HL-60/S4 treated with phorbol 12-myristate 13-acetate at 8.2 ng/mL for 4 days and 3 days (cell line): ENCODE data around the gene SIGLEC14.

Experiments used
- in situ Hi-C: fragments of 300-500 bp; cut with MboI; formaldehyde crosslinking; loops from 2 replicates; pipeline ENCODE4 v1.15.0; 2022; ENCODE audit warnings: low sequenced_read_pairs

Gene SIGLEC14

DNA sequence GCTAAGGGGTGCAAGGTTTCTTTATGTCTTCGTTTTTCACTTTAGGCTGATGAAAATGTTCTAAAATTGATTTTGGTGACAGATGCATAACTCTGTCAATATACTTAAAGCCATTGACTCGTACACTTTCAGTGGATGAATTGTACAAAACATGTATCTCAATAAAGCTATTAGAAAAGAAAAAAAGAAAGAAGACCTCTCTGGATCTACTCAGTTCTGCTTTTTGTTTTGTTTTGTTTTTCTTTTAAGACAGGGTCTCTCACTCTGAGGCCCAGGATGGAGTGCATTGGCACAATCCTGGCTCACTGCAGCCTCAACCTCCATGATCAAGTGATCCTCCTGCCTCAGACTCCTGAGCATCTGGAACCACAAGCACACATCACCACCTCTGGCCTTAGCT lies 19.9 kb downstream of the SIGLEC14 start:
- in situ Hi-C loops = no loop called here

DNA sequence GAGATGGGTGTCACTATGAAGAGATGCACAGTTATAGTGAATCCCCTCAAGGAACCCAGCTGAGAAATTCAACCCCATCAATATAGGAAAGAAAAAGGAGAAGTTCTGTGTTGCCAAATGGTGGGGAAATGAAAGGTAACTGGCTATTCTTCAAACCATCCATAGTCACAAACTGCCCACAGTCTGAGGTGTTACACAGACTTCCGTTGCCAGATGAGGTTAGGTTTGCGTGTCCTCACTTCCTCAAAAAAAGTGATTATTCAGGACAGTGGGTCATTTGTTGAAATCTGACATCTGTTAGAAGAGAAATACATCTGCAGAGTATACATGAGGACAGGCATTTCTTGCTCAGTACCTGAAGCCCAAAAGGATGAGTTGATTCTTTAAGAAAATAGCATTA lies 25.4 kb downstream of the SIGLEC14 start:
- in situ Hi-C loops = no loop called here

DNA sequence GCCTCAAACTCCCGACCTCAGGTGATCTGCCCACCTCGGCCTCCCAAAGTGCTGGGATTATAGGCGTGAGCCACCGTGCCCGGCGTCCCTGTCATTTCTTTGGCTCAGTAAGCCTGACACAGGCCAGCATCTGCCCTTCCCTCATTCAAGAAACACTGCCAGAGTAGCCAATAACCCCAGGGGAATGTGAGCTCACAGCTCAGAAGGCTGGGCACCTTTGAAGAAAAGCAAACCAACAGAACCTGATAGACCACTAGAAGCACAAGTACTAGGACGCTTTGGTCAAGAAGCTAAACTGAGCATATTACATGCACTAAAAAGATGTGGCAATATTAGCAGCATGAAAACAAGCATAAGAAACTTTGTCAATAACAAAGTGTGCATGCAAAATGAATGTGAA lies 30.6 kb downstream of the SIGLEC14 start:
- in situ Hi-C loops = no loop called here

DNA sequence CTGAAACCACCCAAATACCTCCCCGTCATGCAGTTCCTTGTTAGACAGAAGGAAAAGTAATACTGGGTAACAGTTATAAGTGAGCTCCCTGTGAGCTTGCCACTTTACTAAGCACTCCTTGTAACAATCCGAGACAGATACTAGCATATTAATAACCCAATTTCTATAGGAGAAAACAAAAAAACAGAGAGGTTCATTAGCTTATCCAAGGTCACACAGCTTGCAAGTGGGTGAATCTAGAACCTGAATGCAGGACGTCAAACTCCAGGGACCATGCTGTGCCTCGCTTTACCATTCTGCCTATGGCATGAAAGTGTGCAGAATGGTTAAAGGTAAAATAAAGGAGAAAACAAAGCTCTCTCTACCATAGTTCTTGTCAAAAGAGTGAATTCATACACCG lies 31.8 kb downstream of the SIGLEC14 start:
- in situ Hi-C loops = no loop called here

DNA sequence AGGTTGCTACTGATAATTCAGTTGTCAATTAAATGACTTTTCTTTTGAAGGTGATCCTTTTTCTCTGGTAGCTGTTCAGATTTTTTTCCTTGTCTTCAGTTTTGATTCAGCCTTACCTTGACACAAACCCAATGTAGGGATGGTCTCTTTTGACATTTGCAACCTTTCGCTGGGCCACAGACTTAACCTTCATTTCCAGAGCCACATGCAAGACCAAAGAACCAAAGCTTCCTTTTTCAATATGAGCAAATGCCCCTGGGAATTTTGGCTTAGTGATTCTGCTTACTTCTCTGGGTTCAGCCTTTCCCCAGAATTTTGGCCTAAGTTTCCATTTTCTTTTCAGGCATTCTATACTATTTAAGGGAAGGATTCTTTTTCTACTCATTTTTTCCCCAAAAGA lies 36.0 kb downstream of the SIGLEC14 start:
- in situ Hi-C loops = no loop called here

DNA sequence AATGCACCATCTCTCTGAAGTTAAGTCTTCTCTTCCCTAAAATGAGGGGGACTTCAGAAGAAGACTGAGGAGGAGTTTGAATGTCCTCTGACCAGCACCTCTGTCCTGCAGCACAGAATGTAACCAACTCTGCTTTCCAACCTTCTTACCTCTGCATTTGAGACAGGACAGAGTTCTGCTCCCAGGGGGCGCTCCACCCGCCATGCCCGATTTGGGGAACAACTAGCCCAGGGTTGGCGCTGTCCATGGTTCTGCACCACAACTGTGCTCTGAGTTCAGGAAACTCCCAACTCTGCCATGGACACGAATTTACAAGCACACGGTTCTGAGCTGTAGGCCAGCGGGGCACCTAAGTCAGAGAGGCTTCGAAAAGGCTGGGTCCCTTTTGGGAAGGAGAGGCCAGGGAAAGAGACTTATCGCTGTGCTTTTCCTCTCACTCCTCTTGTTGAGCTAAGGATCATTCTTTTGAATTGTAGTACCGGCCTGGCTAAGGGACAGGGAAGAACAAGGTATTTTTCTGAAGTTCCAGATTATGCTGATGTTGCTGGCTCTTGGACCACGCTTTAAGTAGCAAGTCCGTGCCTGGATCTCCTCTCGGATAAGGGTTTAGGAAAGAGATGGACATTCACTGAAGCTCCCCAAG lies 38.6 kb downstream of the SIGLEC14 start:
- in situ Hi-C loops = no loop called here

DNA sequence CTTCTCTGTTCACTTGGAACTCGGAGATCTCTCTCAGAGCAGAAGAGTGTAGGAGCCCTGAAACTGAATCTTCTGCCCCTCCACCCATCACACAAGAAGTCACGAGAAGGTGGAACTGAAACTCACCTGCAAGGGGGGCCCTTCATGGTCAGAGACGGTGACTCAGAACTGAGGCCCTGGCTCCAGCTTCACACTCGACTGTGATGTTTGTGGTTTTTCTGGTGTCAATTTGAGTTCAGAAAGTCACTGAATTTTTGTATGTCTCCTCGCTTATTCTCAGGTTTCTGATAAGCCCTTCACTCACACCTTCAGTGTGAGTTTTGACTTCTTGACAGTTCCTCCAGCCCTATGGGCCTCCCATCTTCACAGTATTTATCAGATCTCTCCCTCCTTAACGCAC lies 39.5 kb downstream of the SIGLEC14 start:
- in situ Hi-C loops = no loop called here

DNA sequence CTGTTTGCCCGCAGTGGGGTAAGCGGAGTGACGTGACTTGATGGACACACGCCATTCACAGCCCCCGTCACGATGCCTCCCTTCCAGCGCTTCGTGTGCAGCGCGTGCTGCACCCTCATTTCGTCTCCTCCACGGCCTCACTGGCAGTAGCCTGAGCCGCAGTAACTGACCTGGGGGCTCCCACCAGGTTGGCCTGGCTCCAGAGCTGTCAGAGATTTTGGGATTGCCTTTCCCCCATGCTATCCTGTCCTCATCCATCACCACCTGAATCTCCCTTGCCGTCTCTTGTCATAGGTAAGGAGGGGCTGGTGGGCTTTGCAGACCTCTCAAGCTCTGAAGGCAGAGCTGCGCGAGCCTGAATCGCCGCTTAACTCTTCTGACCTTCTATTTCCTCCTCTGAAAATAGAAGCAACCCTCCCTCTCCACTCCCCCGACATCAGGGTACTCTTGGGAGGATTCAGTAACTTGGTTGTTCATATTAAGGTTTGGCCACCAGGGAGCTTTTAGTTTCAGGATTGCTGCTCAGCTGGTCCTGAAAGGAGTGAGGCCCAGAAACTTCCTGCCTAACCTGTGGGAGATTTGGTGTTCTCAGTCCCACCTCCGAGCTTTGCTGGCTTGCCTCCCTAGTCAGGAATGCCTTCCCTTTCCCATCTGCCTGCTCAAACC lies 44.3 kb downstream of the SIGLEC14 start:
- in situ Hi-C loops = no loop called here

DNA sequence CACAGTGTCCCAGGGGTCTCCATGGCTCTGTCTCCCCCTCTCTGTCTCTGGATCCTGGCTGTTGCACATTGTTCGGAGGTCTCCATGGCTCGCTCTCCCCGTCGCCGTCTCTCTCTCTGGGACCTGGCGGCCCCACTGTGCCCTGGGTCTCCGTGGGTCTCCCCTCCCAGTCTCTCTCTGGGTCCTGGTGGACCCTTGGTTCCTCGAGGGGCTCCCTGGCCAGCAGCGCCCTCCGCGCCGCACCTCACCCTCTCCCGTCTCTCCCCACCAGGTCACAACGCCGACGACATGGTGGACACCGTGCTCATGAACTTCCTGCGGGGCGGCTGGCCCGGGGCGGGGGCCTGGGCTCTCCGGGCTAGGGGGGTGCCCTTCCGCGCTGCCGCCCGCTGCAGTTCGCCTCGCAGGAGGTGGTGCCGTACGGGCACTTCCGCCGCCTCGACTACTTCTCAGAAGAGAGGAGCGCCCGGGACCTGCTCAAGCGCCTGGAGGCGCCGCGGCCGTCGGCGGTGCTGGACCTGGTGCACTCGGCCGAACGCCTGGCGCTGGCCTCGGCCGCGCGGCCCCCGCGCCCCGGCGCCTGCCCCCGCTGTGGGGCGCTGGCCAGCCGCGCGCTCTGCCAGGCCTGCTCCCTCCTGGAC lies 45.6 kb downstream of the SIGLEC14 start:
- in situ Hi-C loops = no loop called here

DNA sequence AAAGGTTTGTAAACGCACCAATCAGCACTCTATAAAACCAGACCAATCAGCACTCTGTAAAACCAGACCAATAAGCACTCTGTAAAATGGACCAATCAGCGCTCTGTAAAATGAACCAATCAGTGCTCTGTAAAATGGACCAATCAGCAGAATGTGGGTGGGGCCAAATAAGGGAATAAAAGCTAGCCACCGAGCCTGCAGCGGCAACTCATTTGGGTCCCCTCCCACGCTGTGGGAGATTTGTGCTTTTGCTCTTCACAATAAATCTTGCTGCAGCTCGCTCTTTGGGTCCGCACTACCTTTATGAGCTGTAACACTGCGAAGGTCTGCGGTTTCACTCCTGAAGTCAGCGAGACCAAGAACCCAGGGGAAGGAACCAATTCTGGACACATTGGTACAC lies 47.5 kb downstream of the SIGLEC14 start:
- in situ Hi-C loops = no loop called here

DNA sequence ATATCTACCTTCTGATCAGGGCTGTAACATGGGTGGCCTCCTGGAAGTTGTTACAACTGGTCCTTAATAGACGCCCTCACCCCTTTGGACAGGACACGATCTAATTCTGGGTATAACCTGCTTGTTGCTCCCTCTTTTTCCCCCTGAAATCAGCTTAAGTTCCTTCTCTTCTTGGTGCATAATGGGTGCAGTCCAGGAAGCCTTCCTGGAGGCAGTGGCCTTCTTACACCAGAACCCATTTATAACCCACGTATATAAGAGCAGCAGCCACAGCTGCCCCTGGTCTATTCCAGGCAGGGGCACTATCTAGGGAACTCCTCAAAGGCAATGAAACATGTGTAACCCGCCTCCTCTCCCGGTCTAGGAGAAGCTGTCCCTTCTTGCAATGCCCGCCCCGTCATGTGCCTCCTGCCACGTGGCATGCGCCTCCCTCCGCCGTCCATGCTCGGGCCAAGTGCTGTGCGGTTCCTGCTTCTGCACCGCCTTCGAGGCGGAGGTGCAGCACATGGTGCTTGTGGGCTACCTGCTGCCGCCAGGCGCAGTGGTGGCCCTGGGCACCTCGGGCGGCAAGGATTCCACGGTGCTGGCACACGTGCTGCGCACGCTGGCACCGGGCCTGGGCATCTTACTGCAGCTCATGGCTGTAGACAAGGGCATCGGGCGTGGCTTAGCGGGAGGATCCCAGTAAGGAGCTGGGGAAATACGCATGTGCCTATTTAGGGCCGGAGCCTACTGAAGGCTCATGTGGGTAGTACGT lies 48.3 kb downstream of the SIGLEC14 start:
- in situ Hi-C loops = no loop called here

DNA sequence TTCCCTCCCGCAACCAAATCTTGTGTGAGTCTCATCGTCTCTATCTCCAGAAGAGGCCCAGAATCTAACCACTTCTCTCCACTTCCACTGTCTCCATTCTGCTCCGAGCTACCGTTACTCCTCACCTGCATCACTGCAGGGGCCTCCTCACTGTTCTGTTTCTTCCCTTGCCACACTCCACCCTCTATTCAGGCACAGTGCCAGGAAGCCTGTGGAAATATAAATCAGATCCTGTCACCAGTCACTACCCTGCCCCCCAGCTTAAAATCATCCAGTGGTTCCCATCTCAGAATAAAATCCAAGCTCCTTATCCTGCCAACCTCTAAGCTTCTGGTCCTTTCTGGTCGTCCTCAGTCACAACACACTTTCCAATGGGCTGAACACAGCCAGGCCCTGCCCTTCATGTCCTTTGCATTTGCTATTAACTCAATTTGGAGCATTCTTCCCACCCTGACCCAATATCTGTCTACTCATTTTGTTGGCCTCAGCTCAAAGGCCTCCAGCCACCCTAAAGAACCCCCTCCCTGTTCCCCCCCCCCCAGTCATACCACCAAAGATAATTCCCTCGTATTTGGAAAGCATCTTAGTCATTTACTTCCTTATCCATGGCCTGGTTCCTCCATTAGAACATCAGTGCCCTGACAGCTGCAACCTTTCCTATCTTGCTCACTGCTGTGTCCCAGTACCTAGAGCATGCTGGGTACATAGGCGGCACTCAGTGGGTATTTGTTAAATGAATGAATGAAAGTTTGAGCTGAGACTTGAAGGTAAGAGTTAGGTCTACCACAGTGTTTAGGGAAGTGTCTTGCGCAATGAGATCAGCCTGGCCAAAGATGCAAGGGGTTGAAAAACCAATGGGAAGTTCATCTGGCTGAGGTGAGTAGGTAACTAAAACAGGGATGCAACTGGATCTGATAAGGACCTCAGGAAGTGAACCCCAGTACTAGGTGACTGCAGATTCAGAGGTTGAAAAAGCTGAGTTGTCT lies 51.1 kb downstream of the SIGLEC14 start:
- in situ Hi-C loops = no loop called here

DNA sequence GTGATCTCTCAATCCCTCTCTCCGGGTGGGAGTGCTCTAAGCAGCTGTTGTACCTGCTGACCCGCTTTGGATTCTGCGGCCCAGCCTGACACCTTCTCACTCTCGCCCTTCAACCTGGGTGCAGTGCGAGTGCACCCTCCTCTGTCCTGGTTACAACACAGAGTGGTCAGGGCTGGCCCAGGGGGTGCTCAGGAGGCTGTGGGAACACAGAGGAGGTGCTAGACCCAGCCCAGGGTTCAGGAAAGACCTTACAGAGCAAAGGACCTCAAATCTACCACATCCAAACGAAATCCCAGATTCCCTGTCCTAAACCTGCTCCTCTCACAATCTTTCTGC lies 51.9 kb downstream of the SIGLEC14 start:
- in situ Hi-C loops = no loop called here

DNA sequence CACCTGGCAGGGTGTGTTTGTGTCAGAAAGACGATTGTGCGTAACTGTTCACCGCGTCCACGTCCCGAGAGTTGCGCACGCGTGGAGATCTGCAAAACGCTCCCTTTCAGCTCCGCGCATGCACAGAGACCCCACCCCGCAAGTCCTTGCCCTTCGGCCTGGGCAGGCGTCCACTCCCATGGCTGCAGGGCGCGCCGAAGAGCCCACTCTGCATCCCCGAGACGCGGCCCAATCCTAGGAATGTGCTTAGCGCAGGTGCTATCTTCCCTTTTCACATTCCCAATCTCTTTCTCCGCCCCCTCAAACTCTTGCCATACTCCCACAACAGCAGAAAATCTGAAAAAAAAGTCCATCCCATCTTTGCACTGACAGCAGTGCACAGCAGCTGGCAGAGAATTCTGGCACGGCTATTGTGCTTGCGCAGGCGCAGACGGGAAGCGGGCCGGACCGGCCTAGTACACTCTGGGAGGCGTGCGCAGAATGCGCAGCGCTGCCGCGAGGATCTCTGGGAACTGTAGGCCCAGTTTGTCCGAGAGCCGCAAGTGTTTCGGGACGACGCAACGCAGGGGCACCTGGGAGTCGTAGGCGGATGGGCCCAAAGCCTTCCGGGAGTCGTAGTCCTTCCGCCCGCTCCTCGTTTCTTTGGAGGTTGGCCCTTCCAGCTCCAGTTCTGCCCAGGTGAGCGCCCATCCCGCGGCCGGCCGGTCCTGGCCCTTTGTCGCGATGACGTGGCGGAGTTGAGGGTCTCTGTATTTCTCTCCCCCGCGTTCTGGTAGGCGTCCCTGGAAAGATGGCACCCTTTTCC lies 52.5 kb downstream of the SIGLEC14 start:
- in situ Hi-C loops = no loop called here

DNA sequence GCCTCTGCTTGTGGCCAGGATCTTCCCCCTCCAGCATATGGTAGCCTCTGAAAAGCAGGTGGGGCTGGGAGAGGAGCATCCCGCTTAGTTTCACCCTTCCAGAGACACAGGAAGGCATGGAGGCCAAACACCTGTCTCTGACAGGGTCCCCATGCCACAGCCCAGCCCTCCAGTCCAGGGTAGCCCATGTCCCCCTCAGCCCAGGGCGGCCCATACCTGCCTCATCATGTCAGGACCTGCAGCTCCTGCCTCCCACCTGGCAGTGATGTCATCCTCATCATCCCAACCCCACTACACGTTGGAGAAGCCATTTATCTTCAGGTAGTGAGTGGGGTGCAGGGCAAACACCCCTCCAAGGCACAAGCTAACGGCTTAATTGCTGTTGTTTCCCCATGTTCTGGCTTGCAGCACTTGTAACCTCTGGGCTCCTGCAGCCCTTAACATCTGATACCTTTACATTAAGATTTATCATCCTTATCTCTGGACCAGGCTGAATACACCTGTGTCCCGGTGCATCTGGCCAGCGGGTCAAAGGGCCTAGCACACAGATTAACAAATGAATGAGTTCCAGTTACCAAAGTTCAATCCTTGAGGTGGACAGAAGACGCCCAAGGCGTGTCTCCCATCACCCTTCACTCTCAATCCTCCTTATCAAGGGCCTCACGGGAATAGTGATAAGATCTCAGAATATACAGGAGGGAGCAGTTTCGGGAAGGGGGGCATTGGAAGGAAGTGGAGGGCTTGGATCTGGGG lies 53.3 kb downstream of the SIGLEC14 start:
- in situ Hi-C loops = no loop called here
